Natural killer cell (primary cell): ENCODE data around the gene SOCS7. TPM values are rescaled to one million over a fixed set of nuclear protein-coding genes. Genes with fewer than 3 reads are reported as not detected.
A peak's percentile ranks its signal among the peaks of the same experiment; 100 is the strongest.

Experiments used
- ATAC-seq, 3 donors: fragments of 150-1000 bp in 2 of 3; fragments of 200-7000 bp in 1 of 3; cut with Tn5 transposase; 1 replicate in 1 of 3; 2 replicates in 2 of 3; pipeline ENCODE4 v1.10.0; 2021; ENCODE audit warnings: mild to moderate bottlenecking in 2 of 3, moderate library complexity in 2 of 3
- DNase-seq, 2 donors: peaks; one replicate each; pipeline versions ENCODE4 v3.0.0 to v3.0.0-alpha.2; 2013 to 2021; ENCODE audit warnings: mixed read lengths in 1 of 2
- H3K27ac ChIP-seq: one replicate; pipeline ENCODE4 v1.5.1; 2013; ENCODE audit warnings: mild to moderate bottlenecking, low read length
- H3K27me3 ChIP-seq: one replicate; pipeline ENCODE4 v1.6.1; 2013; ENCODE audit warnings: low read length; ENCODE audit not compliant: control insufficient read depth, insufficient read depth
- H3K36me3 ChIP-seq: one replicate; pipeline ENCODE4 v1.6.1; 2013; ENCODE audit warnings: low read length; ENCODE audit not compliant: control insufficient read depth, insufficient read depth
- H3K4me1 ChIP-seq: one replicate; pipeline ENCODE4 v1.6.1; 2013; ENCODE audit warnings: low read length; ENCODE audit not compliant: control insufficient read depth, insufficient read depth
- H3K4me3 ChIP-seq: one replicate; pipeline ENCODE4 v1.5.1; 2013; ENCODE audit warnings: low read length
- H3K9me3 ChIP-seq: one replicate; pipeline ENCODE4 v1.6.1; 2013; ENCODE audit warnings: low read length; ENCODE audit not compliant: control insufficient read depth, insufficient read depth
- H3K27ac Mint-ChIP-seq, 2 donors: one replicate each; pipeline ENCODE4 v1.8.0; 2022; ENCODE audit warnings: mild to moderate bottlenecking in 2 of 2, mixed read lengths in 2 of 2, moderate library complexity in 1 of 2
- H3K27me3 Mint-ChIP-seq, 2 donors: one replicate each; pipeline ENCODE4 v1.8.0; 2022; ENCODE audit warnings: low read depth in 2 of 2, mixed read lengths in 2 of 2
- H3K36me3 Mint-ChIP-seq: one replicate; pipeline ENCODE4 v1.8.0; 2022; ENCODE audit warnings: mixed read lengths
- H3K4me1 Mint-ChIP-seq, 2 donors: one replicate each; pipeline ENCODE4 v1.8.0; 2022; ENCODE audit warnings: mixed read lengths in 2 of 2
- H3K4me3 Mint-ChIP-seq: one replicate; pipeline ENCODE4 v1.8.0; 2022; ENCODE audit warnings: mild to moderate bottlenecking, moderate library complexity, mixed read lengths
- H3K9me3 Mint-ChIP-seq, 2 donors: one replicate each; pipeline ENCODE4 v1.8.0; 2022; ENCODE audit warnings: mixed read lengths in 2 of 2
- CTCF ChIP-seq: fragments of 200-600 bp; IDR thresholded peaks from one replicate; pipeline ENCODE4 v1.8.0; 2022; ENCODE audit warnings: antibody characterized with exemption
- WGBS: methylation state at CpG from one replicate; pipeline ENCODE4 v1.1.7; 2013; ENCODE audit warnings: missing lambda C conversion rate; ENCODE audit not compliant: insufficient coverage; 5-methylcytosine and 5-hydroxymethylcytosine counted together
- intact Hi-C: fragments of 100-400 bp; cut with micrococcal nuclease; formaldehyde crosslinking; loops from one replicate; pipeline ENCODE4 v1.14.2; 2022
- total RNA-seq, 4 donors: library from RNA; stranded (reverse); fragments of 120-200 nt in 1 of 4; gene quantifications; one replicate each; pipeline versions ENCODE4 v1.2.3 to v1.2.4, GENCODE V29; 2013 to 2022

Gene SOCS7
- total RNA-seq, 3 donors from 2014 or later (not counting 1 experiment from before 2014, with no cell fraction given): 13.6 to 31.8 (median 21.2) TPM

GRCh38 chr17:38326996-38327792, 24.4 kb upstream of the SOCS7 start:
- H3K36me3 Mint-ChIP-seq: no peaks in the 10 kb centered on the region
- TF ChIP-seq CTCF: no peak
- ATAC-seq (no peak), DNase-seq (no peak)
- H3K27me3 Mint-ChIP-seq: peaks cover 0 to 10% of the 10 kb centered on the region in 2 donors
- peak overlapping the region in 1 of 2 donors; percentile 2 for H3K27ac Mint-ChIP-seq
- no peak overlapping the region for H3K27ac ChIP-seq
- no peaks in the 10 kb centered on the region for H3K4me1 ChIP-seq
- peaks cover 9% of the 10 kb centered on the region for H3K36me3 ChIP-seq
- no peaks in the 10 kb centered on the region for H3K27me3 ChIP-seq
- intact Hi-C loops: no loop called here
- no peaks in the 10 kb centered on the region for H3K9me3 ChIP-seq
- H3K4me3 Mint-ChIP-seq: no peak overlapping the region
- WGBS: 66% methylated on average over 8 of the region's 8 CpGs
- H3K4me1 Mint-ChIP-seq: peaks cover 0 to 5% of the 10 kb centered on the region in 2 donors
- no peak overlapping the region for H3K4me3 ChIP-seq
- H3K9me3 Mint-ChIP-seq: no peaks in the 10 kb centered on the region

- TF ChIP-seq CTCF: no peak
- ATAC-seq: no peak
Measured at GRCh38 chr17:38327936-38328335, 23.7 kb upstream of the SOCS7 start.

GRCh38 chr17:38328620-38329019, 23.0 kb upstream of the SOCS7 start:
- 77% methylated on average over 7 of the region's 7 CpGs for WGBS
- Mint-ChIP-seq H3K4me3 (no peak overlapping the region), H3K27me3 (peaks cover 0 to 10% of the 10 kb centered on the region in 2 donors), H3K36me3 (no peaks in the 10 kb centered on the region), H3K9me3 (no peaks in the 10 kb centered on the region), H3K27ac (no peak overlapping the region), H3K4me1 (peaks cover 0 to 5% of the 10 kb centered on the region in 2 donors)
- no peak overlapping the region for H3K4me3 ChIP-seq
- no peaks in the 10 kb centered on the region for H3K36me3 ChIP-seq
- DNase-seq (no peak), ATAC-seq (no peak)
- TF ChIP-seq CTCF: no peak
- H3K4me1 ChIP-seq: no peaks in the 10 kb centered on the region
- intact Hi-C loops: no loop called here
- no peaks in the 10 kb centered on the region for H3K9me3 ChIP-seq
- no peaks in the 10 kb centered on the region for H3K27me3 ChIP-seq
- no peak overlapping the region for H3K27ac ChIP-seq

More at GRCh38 chr17:38327936-38328335, 23.7 kb upstream of the SOCS7 start:
- no peak overlapping the region for H3K4me3 Mint-ChIP-seq
- Histone ChIP-seq H3K27me3 (no peaks in the 10 kb centered on the region), H3K9me3 (no peaks in the 10 kb centered on the region), H3K4me3 (no peak overlapping the region), H3K27ac (no peak overlapping the region), H3K36me3 (peaks cover 3% of the 10 kb centered on the region), H3K4me1 (no peaks in the 10 kb centered on the region)
- 60% methylated on average over 1 of the region's 1 CpG for WGBS
- intact Hi-C loops: no loop called here
- H3K27ac Mint-ChIP-seq: no peak overlapping the region
- peaks cover 0 to 10% of the 10 kb centered on the region in 2 donors for H3K27me3 Mint-ChIP-seq
- no peaks in the 10 kb centered on the region for H3K9me3 Mint-ChIP-seq
- no peak for DNase-seq
- peaks cover 0 to 5% of the 10 kb centered on the region in 2 donors for H3K4me1 Mint-ChIP-seq
- H3K36me3 Mint-ChIP-seq: no peaks in the 10 kb centered on the region
